ENCODE measurements around the gene SIGLEC8. TPM values are rescaled to one million over a fixed set of nuclear protein-coding genes. Genes with fewer than 3 reads are reported as not detected.

SIGLEC8 gene
- total RNA-seq, 1 donor = not detected

DNA sequence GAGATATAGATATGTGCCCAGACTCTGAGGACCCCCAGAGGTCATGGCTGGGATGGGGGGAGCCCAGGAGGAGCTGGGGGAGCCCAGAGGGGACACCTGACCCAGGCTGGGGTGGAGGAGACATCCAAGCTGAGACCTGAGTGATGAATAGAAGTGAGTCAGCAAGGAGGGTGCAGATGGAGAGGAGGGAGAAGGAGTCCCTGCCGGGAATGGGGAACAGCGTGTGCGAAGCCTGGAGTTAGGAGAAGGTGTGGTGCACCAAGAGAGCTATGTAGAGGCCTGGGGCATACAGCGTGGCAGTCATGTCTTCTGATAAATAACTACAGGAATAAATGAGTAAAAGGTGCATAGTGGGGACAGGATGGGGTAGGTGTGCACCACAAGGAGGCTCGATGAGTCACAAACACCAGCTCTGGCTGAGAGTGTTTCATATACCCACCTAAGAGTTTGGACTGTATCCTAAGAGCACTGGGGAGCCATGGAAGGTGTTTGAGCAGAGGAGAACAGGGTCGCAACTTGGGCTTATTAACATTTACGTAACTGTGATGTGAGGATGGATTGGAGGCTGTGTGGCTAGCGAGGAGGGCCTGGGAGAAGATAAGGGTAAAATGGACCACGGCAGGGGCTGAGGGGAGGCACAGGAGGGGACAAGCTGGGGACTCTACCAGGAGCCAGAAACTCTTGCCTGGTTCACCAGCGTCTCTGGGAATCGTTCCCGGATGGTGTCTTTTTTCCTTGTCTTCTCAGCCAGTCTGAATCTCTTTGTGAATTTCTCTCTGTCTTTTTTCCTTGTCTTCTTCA is 21.5 kb upstream of the SIGLEC8 start:
- TF ChIP-seq, protein P1, sequence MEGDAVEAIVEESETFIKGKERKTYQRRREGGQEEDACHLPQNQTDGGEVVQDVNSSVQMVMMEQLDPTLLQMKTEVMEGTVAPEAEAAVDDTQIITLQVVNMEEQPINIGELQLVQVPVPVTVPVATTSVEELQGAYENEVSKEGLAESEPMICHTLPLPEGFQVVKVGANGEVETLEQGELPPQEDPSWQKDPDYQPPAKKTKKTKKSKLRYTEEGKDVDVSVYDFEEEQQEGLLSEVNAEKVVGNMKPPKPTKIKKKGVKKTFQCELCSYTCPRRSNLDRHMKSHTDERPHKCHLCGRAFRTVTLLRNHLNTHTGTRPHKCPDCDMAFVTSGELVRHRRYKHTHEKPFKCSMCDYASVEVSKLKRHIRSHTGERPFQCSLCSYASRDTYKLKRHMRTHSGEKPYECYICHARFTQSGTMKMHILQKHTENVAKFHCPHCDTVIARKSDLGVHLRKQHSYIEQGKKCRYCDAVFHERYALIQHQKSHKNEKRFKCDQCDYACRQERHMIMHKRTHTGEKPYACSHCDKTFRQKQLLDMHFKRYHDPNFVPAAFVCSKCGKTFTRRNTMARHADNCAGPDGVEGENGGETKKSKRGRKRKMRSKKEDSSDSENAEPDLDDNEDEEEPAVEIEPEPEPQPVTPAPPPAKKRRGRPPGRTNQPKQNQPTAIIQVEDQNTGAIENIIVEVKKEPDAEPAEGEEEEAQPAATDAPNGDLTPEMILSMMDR (IDR thresholded peaks at IDR 0.05; ENCODE audit: extremely low read depth, low read depth, low read length) = no peak
- H3K79me2 ChIP-seq (ENCODE audit: insufficient read depth, low read length) = no peaks in the 10 kb centered on the region
- no peak for DNase-seq (ENCODE audit: insufficient read length, low spot score, missing footprints)
- H2AFZ ChIP-seq (ENCODE audit: low read length) = no peak overlapping the region
- H3K27me3 ChIP-seq (ENCODE audit: insufficient read depth, low read length) = no peaks in the 10 kb centered on the region
- no peaks in the 10 kb centered on the region for H3K9me3 ChIP-seq (ENCODE audit: low read depth, low read length)
- no peak overlapping the region for H3K4me3 ChIP-seq (ENCODE audit: insufficient read depth, low read length)
- no peaks in the 10 kb centered on the region for H3K36me3 ChIP-seq (ENCODE audit: insufficient read depth, low read length)
- H4K20me1 ChIP-seq (ENCODE audit: insufficient read depth, low read length) = no peaks in the 10 kb centered on the region
- no peaks in the 10 kb centered on the region for H3K4me1 ChIP-seq (ENCODE audit: insufficient read depth, low read length)
- no peak overlapping the region for H3K4me2 ChIP-seq (ENCODE audit: insufficient read depth, low read length)
- H3K27ac ChIP-seq (ENCODE audit: low read depth, low read length) = no peak overlapping the region

DNA sequence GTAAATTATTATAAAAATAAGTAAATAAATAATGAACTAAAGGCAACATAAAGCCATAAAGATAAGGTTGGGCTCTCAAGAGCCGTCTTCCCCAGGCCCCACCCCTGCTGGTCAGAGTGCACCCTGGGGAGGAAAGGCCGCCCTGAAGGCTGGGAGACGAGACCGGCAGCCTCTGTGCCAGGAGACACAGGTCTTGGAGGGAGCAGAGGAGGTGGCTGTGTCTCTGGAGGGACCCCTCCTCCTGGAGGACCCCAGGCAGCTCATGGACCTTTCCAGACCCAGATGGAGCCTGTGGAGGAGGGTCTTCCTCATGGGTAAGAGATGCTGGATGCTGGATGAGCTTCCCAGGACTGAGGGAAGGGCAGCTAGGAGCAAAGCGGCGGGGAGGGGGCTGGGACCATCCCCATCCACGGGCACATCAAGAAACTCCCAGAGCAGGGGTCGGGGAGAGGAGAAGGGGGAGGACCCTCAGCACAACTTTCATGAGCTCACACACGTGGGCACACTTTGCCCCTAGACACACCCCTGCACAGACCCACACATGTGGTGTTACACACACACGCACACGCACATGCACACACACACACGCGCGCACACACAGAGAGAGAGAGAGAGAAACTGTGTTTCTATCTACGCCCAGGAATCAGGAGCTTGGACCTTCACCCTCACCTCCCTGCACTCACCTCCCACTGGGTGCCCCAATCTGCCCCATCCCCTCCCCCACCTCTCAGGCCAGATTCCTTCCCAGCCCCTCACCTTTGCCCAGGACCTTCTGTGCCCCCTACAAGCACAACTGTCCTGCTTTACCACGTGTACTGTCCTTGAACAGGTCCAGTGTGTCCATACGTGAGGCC is 20.4 kb upstream of the SIGLEC8 start, which contains the start of gene CEACAM18:
CEACAM18 (plus strand) TSS at position 159 of the 854 bp plus-strand sequence.
- H2AFZ ChIP-seq (ENCODE audit: low read length) = no peak within 1 kb of the TSS
- H3K79me2 ChIP-seq (ENCODE audit: insufficient read depth, low read length) = no peaks in the 10 kb centered on the region
- no peak within 1 kb of the TSS for H3K27ac ChIP-seq (ENCODE audit: low read depth, low read length)
- no peaks in the 10 kb centered on the region for H3K4me1 ChIP-seq (ENCODE audit: insufficient read depth, low read length)
- H3K27me3 ChIP-seq (ENCODE audit: insufficient read depth, low read length) = no peaks in the 10 kb centered on the region
- TF ChIP-seq, protein P1 (IDR thresholded peaks at IDR 0.05; ENCODE audit: extremely low read depth, low read depth, low read length) = no peak
- H3K9me3 ChIP-seq (ENCODE audit: low read depth, low read length) = no peaks in the 10 kb centered on the region
- no peak within 1 kb of the TSS for H3K4me3 ChIP-seq (ENCODE audit: insufficient read depth, low read length)
- no peak within 1 kb of the TSS for H3K4me2 ChIP-seq (ENCODE audit: insufficient read depth, low read length)
- no peak for DNase-seq (ENCODE audit: insufficient read length, low spot score, missing footprints)
- no peaks in the 10 kb centered on the region for H3K36me3 ChIP-seq (ENCODE audit: insufficient read depth, low read length)
- H4K20me1 ChIP-seq (ENCODE audit: insufficient read depth, low read length) = no peaks in the 10 kb centered on the region

- Histone ChIP-seq H4K20me1 (ENCODE audit: insufficient read depth, low read length) (no peaks in the 10 kb centered on the region), H3K4me3 (ENCODE audit: insufficient read depth, low read length) (no peak overlapping the region), H3K27ac (ENCODE audit: low read depth, low read length) (no peak overlapping the region), H3K36me3 (ENCODE audit: insufficient read depth, low read length) (no peaks in the 10 kb centered on the region), H3K4me2 (ENCODE audit: insufficient read depth, low read length) (no peak overlapping the region), H3K79me2 (ENCODE audit: insufficient read depth, low read length) (no peaks in the 10 kb centered on the region), H3K9me3 (ENCODE audit: low read depth, low read length) (no peaks in the 10 kb centered on the region), H2AFZ (ENCODE audit: low read length) (no peak overlapping the region), H3K27me3 (ENCODE audit: insufficient read depth, low read length) (no peaks in the 10 kb centered on the region), H3K4me1 (ENCODE audit: insufficient read depth, low read length) (no peaks in the 10 kb centered on the region)
- TF ChIP-seq, protein P1 (IDR thresholded peaks at IDR 0.05; ENCODE audit: extremely low read depth, low read depth, low read length) = no peak
- no peak for DNase-seq (ENCODE audit: insufficient read length, low spot score, missing footprints)
These were observed 19.1 kb upstream of the SIGLEC8 start for GRCh38 chr19:51477344-51477743.

- no peak for DNase-seq (ENCODE audit: insufficient read length, low spot score, missing footprints)
- Histone ChIP-seq H4K20me1 (ENCODE audit: insufficient read depth, low read length) (no peaks in the 10 kb centered on the region), H3K79me2 (ENCODE audit: insufficient read depth, low read length) (no peaks in the 10 kb centered on the region), H3K4me1 (ENCODE audit: insufficient read depth, low read length) (no peaks in the 10 kb centered on the region), H3K36me3 (ENCODE audit: insufficient read depth, low read length) (no peaks in the 10 kb centered on the region), H3K9me3 (ENCODE audit: low read depth, low read length) (no peaks in the 10 kb centered on the region), H3K27me3 (ENCODE audit: insufficient read depth, low read length) (no peaks in the 10 kb centered on the region), H3K27ac (ENCODE audit: low read depth, low read length) (no peak overlapping the region), H3K4me2 (ENCODE audit: insufficient read depth, low read length) (no peak overlapping the region), H2AFZ (ENCODE audit: low read length) (no peak overlapping the region), H3K4me3 (ENCODE audit: insufficient read depth, low read length) (no peak overlapping the region)
- TF ChIP-seq, protein P1 (IDR thresholded peaks at IDR 0.05; ENCODE audit: extremely low read depth, low read depth, low read length) = no peak
These were observed 17.9 kb upstream of the SIGLEC8 start for GRCh38 chr19:51476164-51476563.

Data from osteoblast (primary cell).